ENCODE data around the gene HSBP1L1.
A peak's percentile ranks its signal among the peaks of the same experiment; 100 is the strongest.

The HSBP1L1 gene

GRCh38 chr18:80004600-80005342 lies 40.3 kb downstream of the HSBP1L1 start:
- TF ChIP-seq FOXM1 (IDR thresholded peaks at IDR 0.05; ENCODE audit: borderline replicate concordance, low read depth) (no peak), TCF12 (IDR thresholded peaks at IDR 0.05; ENCODE audit: low read depth) (no peak), TEAD4 (IDR thresholded peaks at IDR 0.05) (no peak), EGR1 (IDR thresholded peaks at IDR 0.05) (no peak), CREB1 (IDR thresholded peaks at IDR 0.05; ENCODE audit: low read depth) (no peak), RAD21 (IDR thresholded peaks at IDR 0.05; ENCODE audit: low read depth) (no peak)
- TF ChIP-seq, protein P1, sequence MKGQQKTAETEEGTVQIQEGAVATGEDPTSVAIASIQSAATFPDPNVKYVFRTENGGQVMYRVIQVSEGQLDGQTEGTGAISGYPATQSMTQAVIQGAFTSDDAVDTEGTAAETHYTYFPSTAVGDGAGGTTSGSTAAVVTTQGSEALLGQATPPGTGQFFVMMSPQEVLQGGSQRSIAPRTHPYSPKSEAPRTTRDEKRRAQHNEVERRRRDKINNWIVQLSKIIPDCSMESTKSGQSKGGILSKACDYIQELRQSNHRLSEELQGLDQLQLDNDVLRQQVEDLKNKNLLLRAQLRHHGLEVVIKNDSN (IDR thresholded peaks at IDR 0.05) = no peak

DNA sequence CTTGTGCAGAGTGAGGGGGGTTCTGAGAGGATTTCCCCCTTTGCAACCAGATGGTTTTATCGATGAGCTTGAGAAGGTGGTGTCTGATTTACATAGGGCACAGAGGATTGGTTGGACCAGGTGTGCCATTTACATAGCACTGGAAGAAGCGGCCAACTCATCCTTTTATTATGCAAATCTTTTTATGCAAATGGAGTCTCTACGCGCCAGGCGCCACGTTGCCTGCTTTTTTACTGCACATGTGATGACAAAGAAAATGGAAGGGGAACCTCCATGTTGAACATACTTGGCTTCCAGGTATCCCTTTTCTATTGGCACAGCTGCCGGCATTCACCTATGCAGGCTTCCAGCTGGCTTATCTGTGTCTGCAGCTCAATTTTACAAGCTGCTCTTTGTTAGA lies 42.3 kb downstream of the HSBP1L1 start:
- no peak for TF ChIP-seq TAF1 (IDR thresholded peaks at IDR 0.05; ENCODE audit: low read depth)
- TF ChIP-seq TCF12 (IDR thresholded peaks at IDR 0.05; ENCODE audit: low read depth) = no peak
- TF ChIP-seq RAD21 (IDR thresholded peaks at IDR 0.05; ENCODE audit: low read depth) = no peak
- TF ChIP-seq CREB1 (IDR thresholded peaks at IDR 0.05; ENCODE audit: low read depth) = no peak
- TF ChIP-seq, protein P1 (IDR thresholded peaks at IDR 0.05) = no peak
- no peak for TF ChIP-seq NFIC (IDR thresholded peaks at IDR 0.05)
- no peak for TF ChIP-seq EGR1 (IDR thresholded peaks at IDR 0.05)
- no peak for TF ChIP-seq REST (IDR thresholded peaks at IDR 0.05; ENCODE audit: low read depth)
- no peak for TF ChIP-seq TEAD4 (IDR thresholded peaks at IDR 0.05)
- no peak for TF ChIP-seq CEBPB (IDR thresholded peaks at IDR 0.05)
- no peak for TF ChIP-seq FOXM1 (IDR thresholded peaks at IDR 0.05; ENCODE audit: borderline replicate concordance, low read depth)
- TF ChIP-seq YY1 (IDR thresholded peaks at IDR 0.05; ENCODE audit: low read depth) = no peak
- TF ChIP-seq ZBTB7A (IDR thresholded peaks at IDR 0.05; ENCODE audit: low read depth) = no peak

DNA sequence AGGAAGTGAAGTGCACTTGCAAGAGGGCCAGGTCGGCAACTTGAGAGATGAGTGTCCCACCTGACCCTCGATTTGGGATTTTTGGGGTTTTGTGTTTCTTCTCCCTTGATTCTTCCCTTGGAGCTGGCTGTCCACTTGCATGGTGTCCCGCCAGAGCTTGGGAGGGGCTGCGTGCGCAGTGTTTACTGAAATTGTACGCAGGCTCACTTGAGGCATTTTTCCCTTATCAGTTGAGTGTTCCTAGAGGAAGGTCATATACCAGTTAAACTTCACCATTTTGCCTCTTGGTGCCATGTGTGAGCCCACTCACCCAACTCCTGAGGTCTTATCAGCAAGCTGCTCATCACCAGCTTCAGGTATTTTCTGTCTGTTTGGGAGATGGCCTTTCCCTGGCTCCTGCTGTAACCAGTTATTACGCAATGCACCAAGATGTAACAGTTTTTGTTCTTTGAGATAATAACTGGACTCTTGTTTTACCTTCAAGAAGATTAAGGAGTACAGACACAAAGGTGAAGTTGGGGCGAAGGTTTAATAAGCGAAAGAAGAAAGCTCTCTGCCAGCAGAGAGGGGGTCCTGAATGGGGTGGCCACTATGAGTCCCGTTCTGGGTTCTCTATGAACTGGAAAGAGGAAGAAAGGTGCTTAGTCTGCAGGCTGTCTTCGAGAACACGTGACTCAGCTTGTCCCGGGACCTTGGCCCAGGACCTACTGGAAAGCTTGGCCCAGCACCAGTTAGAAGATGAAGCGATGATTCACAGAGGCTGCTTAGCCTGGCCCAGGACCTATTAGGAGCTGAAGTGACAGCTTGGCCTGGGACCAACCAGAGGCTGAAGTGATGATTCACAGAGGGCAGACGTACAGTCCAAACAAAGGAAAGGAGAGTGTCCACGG lies 45.5 kb downstream of the HSBP1L1 start:
- TF ChIP-seq CEBPB (IDR thresholded peaks at IDR 0.05) (peak; percentile 68), TEAD4 (IDR thresholded peaks at IDR 0.05) (no peak), FOXM1 (IDR thresholded peaks at IDR 0.05; ENCODE audit: borderline replicate concordance, low read depth) (no peak), ZBTB7A (IDR thresholded peaks at IDR 0.05; ENCODE audit: low read depth) (0 out of 2 replicates have a peak, but pooled peaks have one; percentile 57), NFIC (IDR thresholded peaks at IDR 0.05) (peak; percentile 72), EP300 (IDR thresholded peaks at IDR 0.05; ENCODE audit: borderline replicate concordance) (no peak), REST (IDR thresholded peaks at IDR 0.05; ENCODE audit: low read depth) (no peak), CREB1 (IDR thresholded peaks at IDR 0.05; ENCODE audit: low read depth) (no peak), TAF1 (IDR thresholded peaks at IDR 0.05; ENCODE audit: low read depth) (no peak), MAX (IDR thresholded peaks at IDR 0.05) (peak; percentile 55), YY1 (IDR thresholded peaks at IDR 0.05; ENCODE audit: low read depth) (no peak)
- TF ChIP-seq, protein P1 (IDR thresholded peaks at IDR 0.05) = peak; percentile 89

GRCh38 chr18:80010551-80010906 lies 46.1 kb downstream of the HSBP1L1 start:
- TF ChIP-seq MAX (IDR thresholded peaks at IDR 0.05) (0 out of 2 replicates have a peak, but pooled peaks have one; percentile 5), YY1 (IDR thresholded peaks at IDR 0.05; ENCODE audit: low read depth) (no peak), REST (IDR thresholded peaks at IDR 0.05; ENCODE audit: low read depth) (no peak), EGR1 (IDR thresholded peaks at IDR 0.05) (no peak), NFIC (IDR thresholded peaks at IDR 0.05) (no peak)

All from Ishikawa (cell line).